ENCODE measurements around the gene CCN2. TPM values are rescaled to one million over a fixed set of nuclear protein-coding genes. Genes with fewer than 3 reads are reported as not detected.
A peak's percentile ranks its signal among the peaks of the same experiment; 100 is the strongest.

CCN2 gene
- total RNA-seq, 1 donor from 2014 or later: 683 TPM

GRCh38 chr6:131923356-131923755, 27.8 kb downstream of the CCN2 start:
- TF ChIP-seq CTCF (IDR thresholded peaks at IDR 0.05; ENCODE audit: unreplicated experiment): peak; percentile 60
- no peaks in the 10 kb centered on the region for H3K4me1 Mint-ChIP-seq
- peaks cover 32% of the 10 kb centered on the region for H3K9me3 Mint-ChIP-seq
- no peaks in the 10 kb centered on the region for H3K27me3 Mint-ChIP-seq (ENCODE audit: low read depth)
- H3K4me3 Mint-ChIP-seq: no peak overlapping the region
- DNase-seq (ENCODE audit: low spot score in 2 of 2, unreplicated experiment in 2 of 2): no peak
- peaks cover 2% of the 10 kb centered on the region for H3K36me3 Mint-ChIP-seq
- no peak overlapping the region for H3K27ac Mint-ChIP-seq

DNA sequence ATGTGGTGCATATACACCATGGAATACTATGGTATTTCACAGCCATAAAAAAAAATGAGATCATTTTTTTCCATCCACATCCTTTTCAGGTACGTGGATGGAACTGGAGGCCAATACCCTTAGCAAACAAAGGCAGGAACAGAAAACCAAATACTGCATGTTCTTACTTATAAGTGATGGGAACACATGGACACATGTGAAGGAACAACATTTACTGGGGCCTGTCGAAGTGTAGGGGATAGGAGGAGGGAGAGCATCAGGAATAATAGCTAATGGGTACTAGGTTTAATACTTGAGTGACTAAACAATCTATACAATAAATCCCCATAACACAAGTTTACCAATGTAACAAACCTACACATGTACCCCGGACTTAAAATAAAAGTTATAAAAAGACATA, 30.5 kb downstream of the CCN2 start:
- peaks cover 32% of the 10 kb centered on the region for H3K9me3 Mint-ChIP-seq
- no peak overlapping the region for H3K27ac Mint-ChIP-seq
- no peaks in the 10 kb centered on the region for H3K27me3 Mint-ChIP-seq (ENCODE audit: low read depth)
- no peak for TF ChIP-seq CTCF (IDR thresholded peaks at IDR 0.05; ENCODE audit: unreplicated experiment)
- peaks cover 2% of the 10 kb centered on the region for H3K36me3 Mint-ChIP-seq
- no peak overlapping the region for H3K4me3 Mint-ChIP-seq
- DNase-seq (ENCODE audit: low spot score in 2 of 2, unreplicated experiment in 2 of 2): no peak
- H3K4me1 Mint-ChIP-seq: no peaks in the 10 kb centered on the region

- no peak for DNase-seq (ENCODE audit: low spot score in 2 of 2, unreplicated experiment in 2 of 2)
- Mint-ChIP-seq H3K27me3 (ENCODE audit: low read depth) (no peaks in the 10 kb centered on the region), H3K9me3 (peaks cover 31% of the 10 kb centered on the region), H3K4me3 (no peak overlapping the region), H3K27ac (no peak overlapping the region), H3K4me1 (no peaks in the 10 kb centered on the region), H3K36me3 (peaks cover 2% of the 10 kb centered on the region)
- TF ChIP-seq CTCF (IDR thresholded peaks at IDR 0.05; ENCODE audit: unreplicated experiment): no peak
These were observed 32.4 kb downstream of the CCN2 start for GRCh38 chr6:131918650-131919355.

DNA sequence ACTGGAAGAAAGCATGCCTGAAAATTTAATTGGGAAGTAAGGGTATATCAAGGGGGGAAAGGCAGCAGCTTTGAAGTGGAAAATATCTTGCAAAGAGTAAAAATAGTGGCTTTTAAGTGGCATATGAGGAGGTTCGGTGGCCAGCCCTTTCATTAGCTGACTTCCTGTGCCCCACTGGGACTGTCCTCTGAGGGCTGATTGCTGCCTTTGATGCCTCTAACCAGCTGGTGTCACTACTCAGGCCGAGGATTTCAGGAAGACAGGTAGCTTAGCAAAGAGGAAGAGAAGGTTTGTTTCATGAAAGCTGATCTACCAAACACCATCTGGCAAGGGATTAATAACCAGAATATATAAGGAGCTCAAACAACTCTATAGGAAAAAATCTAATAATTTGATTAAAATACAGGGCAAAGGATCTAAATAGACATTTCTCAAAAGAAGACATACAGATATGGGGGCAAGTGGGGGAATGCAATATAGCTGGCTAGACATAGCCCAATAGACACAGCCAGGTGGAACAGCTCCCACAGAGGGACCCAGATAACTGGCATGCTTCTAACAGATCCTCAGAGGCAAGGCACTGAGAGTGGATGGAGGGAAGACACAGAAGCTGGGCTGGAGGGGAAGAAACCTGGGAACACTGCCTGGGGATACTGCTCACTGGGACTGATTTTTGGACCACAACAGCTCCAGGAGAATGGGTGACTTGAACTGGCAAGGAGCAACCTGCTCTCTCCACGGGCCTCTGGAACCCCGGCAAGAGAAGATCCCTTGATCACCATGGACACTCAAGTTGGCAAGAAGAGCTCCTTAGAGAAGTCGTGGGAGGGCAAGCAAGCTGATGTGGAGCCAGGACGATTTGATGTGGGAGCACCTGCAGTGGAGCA, 33.2 kb downstream of the CCN2 start:
- TF ChIP-seq CTCF (IDR thresholded peaks at IDR 0.05; ENCODE audit: unreplicated experiment): no peak
- no peaks in the 10 kb centered on the region for H3K4me1 Mint-ChIP-seq
- no peak overlapping the region for H3K4me3 Mint-ChIP-seq
- H3K27ac Mint-ChIP-seq: no peak overlapping the region
- H3K36me3 Mint-ChIP-seq: peaks cover 2% of the 10 kb centered on the region
- no peak for DNase-seq (ENCODE audit: low spot score in 2 of 2, unreplicated experiment in 2 of 2)
- no peaks in the 10 kb centered on the region for H3K27me3 Mint-ChIP-seq (ENCODE audit: low read depth)
- H3K9me3 Mint-ChIP-seq: peaks cover 28% of the 10 kb centered on the region

- no peaks in the 10 kb centered on the region for H3K27me3 Mint-ChIP-seq (ENCODE audit: low read depth)
- TF ChIP-seq CTCF (IDR thresholded peaks at IDR 0.05; ENCODE audit: unreplicated experiment): no peak
- H3K4me3 Mint-ChIP-seq: no peak overlapping the region
- H3K4me1 Mint-ChIP-seq: no peaks in the 10 kb centered on the region
- DNase-seq (ENCODE audit: low spot score in 2 of 2, unreplicated experiment in 2 of 2): no peak
- peaks cover 2% of the 10 kb centered on the region for H3K36me3 Mint-ChIP-seq
- H3K27ac Mint-ChIP-seq: no peak overlapping the region
- peaks cover 26% of the 10 kb centered on the region for H3K9me3 Mint-ChIP-seq
These were observed 33.9 kb downstream of the CCN2 start for GRCh38 chr6:131917318-131917717.
